CD4-positive, alpha-beta T cell treated with Interleukin-4 for 4 hours (primary cell): ENCODE measurements around the gene SIGLEC7.
"Not testable (repeated sequence)": the region's sequence is repeated elsewhere in the genome, so short reads cannot be mapped to it uniquely, and the experiment has no call there.

Experiments used
- DNase-seq: peaks from one replicate; pipeline ENCODE4 v3.0.0-alpha.2; 2020

The SIGLEC7 gene

DNA sequence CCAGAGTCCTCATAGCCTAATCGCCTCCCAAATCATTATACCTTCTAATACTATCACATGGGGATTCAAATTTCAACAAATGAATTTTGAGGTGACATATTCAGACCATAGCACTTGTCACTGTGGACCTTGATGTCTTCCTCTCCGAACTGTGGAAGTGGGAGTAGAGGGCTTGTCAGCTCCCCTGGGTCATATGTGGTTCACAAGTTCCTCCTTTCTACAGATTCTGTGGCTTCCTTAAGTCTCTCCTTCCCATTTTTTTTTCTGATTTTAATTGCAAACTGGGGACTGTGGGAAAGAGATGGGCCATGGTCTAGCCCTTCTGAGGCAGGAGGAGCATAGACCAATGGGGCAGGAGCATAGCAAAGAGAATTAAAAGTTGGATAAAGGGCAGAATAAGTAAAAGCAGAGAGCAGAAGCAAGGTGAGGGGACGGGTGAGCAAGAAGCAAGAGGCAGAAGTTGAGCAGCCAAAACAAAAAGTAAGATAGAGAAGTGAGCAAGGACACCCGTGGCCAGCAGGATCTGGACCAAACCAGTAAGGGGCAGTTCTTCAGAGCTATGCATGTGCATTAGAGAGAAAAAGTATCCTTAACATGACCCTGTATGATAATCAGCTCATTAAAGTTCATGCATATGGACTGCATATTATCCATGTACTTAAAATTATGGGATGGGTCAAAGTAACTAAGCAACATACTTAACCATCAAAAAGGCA is 2.6 kb upstream of the SIGLEC7 start:
- DNase-seq = no peak

DNA sequence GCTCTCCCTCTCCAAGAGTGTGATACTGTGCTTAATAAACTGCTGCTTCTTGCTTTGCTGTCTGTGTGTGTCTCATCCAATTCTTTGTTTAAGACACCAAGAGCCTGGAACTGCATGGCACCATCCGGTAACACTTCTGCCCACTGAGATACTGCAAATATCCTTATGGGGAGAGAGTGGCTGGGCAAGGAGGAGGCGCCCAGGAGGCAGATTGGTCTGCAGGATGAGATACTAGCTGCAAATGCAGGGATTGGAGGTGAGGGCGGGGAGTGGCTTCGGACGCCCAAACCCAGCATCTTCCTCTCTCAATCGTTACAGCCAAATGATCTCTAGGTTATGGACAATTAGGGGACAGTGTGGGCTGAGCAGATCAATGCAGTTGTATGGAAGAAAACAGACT is 1.7 kb upstream of the SIGLEC7 start:
- no peak for DNase-seq

- no peak for DNase-seq
These were observed 920 bp upstream of the SIGLEC7 start for GRCh38 chr19:51141181-51141580.

DNA sequence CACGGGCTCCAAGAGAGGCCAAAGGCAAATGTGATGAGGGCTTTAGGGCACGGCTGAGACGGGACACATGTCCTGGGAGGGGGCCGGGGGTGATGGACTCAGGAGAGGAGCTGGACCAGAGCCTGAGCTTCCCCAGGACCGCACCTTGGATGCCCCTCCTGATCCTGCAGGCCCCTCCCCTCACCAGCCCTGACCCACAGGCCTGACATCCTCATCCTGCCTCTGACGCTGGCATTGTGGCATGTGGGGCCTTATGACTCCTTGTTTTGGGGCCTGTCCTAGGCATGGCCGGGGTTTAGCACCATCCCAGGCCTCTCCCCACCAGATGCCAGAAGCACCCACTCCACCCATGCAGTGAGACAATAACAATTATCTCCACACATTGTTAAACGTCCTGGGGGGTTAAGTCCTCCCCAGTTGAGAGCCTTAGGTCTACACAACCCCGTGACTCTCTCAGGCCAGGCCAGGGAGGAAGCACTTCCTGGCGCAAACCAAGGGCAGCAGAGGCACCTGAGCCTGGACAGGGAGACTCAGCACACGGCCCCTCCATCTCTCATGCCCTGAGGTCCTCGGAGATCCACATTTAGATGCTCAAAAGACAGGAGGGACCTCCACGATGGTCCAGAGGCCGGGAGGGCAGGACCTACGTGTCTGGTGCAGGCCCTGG is 841 bp downstream of the SIGLEC7 start:
- DNase-seq = not testable (repeated sequence)

DNA sequence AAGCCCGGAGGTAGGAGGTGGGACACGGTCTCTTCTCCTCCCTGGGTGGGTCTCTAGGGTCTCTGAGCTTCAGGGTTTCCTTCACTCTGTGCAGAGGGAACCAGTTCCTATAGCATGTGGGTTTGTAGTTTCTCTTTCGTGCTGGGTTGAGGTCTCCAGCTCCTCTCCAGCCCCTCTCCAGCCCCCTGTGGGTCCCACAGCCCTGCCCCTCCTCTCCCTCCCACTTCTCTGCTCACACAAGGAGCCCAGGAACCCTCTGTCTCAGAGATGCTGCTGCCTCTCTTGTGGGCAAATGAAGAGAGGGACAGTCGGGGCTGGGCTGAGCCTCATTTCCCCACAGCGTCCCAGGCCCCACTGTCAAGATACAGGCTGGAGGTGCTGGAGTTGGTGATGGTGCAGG is 1.4 kb downstream of the SIGLEC7 start:
- no peak for DNase-seq

DNA sequence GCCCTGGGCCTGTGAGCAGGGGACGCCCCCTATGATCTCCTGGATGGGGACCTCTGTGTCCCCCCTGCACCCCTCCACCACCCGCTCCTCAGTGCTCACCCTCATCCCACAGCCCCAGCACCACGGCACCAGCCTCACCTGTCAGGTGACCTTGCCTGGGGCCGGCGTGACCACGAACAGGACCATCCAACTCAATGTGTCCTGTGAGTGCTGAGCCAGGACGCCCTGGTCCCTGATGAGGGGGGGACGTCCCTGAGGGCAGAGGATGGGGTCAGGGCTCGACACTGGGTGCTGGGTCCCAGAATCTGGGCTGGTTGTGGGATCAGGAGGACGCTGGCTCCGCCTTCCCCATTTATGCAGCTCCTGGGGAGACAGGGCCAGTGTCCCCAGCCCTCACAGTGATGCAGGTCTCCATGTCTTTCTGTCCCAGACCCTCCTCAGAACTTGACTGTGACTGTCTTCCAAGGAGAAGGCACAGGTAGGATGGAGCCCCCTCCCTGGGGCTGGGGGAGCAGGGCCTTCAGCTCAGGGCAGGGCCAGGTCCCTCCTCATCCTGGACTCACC is 2.5 kb downstream of the SIGLEC7 start:
- DNase-seq = no peak

GRCh38 chr19:51145916-51146493 is 3.9 kb downstream of the SIGLEC7 start:
- DNase-seq = no peak

DNA sequence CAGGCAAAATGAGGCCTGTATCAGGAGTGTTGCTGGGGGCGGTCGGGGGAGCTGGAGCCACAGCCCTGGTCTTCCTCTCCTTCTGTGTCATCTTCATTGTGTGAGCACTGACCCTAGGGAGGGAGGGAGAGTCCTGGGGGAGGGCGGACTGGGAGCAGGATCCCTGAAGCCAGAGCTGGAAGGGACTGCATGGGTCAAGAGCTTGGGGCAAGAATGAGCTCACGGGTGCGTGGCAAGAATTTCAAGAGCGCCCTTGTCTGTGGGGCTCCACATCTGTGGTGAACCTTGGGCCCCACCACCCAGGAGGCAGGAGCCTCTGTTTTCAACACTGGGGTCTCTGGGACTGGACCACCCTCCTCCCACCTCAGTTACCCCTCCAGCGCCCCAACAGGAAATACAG is 4.7 kb downstream of the SIGLEC7 start:
- DNase-seq = no peak

- DNase-seq = no peak
These were observed 5.6 kb downstream of the SIGLEC7 start for GRCh38 chr19:51147663-51148062.

DNA sequence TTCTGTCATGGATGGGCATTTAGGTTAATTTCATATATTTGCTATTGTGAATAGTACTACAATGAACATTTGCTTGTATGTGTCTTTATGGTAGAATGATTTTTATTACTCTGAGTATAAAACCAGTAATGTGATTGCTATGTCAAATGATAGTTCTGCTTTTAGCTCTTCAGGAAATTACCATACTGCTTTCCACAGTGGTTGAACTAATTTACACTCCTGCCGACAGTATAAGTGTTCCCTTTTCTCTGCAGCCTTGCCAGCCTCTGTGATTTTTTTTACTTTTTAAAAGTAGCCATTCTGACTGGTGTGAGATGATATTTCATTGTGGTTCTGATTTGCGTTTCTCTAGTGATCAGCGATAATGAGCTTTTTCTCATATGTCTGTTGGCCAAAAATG is 6.5 kb downstream of the SIGLEC7 start:
- DNase-seq = no peak

DNA sequence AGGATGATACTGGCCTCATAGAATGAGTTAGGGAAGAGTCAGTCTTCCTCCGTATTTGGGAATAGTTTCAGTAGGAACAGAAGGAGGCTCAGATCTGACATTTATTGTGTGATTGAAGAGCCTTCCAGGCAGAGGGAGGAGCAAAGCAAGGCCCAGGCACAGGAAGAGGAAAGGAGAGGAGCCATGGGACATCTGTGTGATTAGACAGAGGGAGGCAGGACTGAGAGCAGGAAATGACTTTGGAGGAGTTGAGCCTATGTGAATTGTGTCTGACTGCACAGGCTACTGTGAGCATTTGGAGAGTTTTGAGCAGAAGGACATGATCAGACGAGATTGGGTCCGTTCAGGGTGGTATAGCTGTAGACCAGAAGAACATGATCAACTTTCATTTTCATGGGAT is 8.5 kb downstream of the SIGLEC7 start:
- DNase-seq = no peak

DNA sequence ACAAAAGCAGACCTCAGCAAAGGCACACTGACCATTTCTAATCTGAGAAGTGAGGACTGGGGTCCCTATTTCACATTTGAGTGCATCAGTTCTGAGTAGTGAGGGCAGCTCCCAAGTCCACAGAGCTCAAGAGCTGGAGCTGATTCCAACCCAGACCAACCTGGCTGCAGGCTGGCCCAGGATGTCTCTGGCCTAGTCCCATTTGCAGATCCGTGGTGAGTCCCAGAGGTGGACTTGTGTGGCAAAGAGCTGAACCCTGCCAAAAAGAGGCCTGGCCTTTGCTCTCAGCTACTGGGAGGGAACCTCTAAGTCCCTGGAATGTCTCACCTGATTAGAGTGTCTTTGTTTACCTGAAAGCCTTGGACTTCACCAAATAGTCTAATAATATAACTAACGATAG is 14.6 kb downstream of the SIGLEC7 start:
- no peak for DNase-seq

- no peak for DNase-seq
These were observed 15.2 kb downstream of the SIGLEC7 start for GRCh38 chr19:51157265-51157664.

GRCh38 chr19:51158474-51159129 is 16.5 kb downstream of the SIGLEC7 start:
- DNase-seq = peak; percentile 66

DNA sequence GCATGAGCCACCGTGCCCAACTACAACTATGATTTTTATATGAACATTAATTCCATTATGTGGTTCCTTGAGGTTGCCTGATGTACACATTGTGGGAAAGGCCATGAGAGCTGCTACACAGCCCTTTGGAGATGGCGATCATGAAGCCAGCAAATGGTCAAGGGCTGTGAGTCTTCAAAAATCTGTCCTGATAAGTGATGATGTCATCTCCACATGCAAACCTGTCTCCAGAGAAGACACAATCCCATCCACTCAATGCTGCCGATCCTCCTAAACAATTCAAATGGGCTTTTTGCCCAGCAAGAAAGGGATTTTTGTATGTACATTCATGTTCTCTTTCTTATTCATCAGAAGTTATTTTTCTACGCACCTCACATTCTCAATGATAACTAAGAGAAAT is 17.6 kb downstream of the SIGLEC7 start:
- no peak for DNase-seq

DNA sequence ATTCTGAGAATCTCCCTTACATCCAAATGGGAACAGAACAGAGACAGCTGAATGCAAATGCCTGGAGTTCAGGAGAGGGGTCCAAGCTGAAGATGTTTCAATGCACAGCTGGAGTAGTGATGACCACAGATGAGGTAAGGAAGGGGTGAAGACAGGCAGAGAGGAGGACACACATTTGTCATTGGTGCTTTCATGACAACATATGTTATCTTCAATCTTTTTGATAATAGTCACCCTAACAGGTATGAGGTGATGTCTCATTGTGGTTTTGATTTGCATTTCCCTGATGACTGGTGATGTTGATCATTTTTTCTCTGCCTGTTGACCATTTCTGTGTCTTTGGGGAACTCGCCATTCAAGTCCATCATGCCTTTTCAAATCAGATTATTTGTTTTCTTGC is 19.2 kb downstream of the SIGLEC7 start:
- DNase-seq = no peak

GRCh38 chr19:51161867-51162496 is 19.9 kb downstream of the SIGLEC7 start:
- no peak for DNase-seq

DNA sequence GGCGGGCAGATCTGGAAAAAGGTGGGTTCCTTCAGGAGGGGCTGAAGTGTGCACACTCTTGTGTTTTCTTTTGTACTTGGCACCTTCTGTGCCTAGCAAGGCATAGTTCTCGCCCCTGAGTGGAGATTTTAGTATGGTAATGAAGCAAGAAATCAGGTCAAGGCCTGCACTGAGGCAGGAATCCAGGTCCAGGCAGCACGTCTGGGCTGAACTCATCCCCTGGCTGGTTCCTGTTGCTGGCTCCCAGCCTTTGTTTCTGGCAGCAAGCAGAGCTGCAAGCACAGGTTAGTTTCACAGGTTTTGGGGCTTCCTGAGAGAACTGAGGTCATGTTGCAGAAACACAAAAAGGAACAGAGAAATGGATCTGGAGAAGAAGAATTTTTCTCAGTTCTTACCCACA is 21.2 kb downstream of the SIGLEC7 start:
- DNase-seq = no peak

- DNase-seq = no peak
These were observed 22.1 kb downstream of the SIGLEC7 start for GRCh38 chr19:51164215-51164614.

DNA sequence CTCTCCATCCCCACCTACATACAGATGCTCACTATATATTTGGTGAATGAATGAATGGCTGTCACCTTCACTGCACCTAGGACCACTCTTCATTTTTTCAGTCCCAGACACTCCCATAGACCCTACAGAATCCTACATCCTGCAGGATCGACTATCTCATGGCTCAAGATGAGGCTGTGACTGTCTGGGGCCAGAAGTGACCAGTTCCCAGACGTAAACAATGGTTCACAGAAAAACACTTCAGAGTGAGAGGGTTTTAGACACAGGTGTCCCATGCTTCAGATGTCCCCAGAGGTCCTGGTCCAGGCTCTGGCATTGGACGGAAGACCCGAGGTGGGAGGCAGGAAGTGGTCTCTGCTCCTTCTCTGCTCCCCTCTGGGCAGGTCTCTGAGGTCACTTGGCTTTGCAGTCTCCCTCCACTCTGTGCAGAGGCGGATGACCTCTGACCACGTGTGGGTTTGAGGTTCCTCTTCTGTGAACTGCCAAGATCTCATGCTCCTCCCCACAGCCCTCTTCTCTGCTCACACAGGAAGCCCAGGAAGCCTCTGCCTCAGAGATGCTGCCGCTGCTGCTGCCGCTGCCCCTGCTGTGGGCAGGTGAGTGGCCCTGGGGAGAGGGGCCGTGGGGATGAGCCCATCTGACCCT is 24.9 kb downstream of the SIGLEC7 start:
- DNase-seq = peak; percentile 30

DNA sequence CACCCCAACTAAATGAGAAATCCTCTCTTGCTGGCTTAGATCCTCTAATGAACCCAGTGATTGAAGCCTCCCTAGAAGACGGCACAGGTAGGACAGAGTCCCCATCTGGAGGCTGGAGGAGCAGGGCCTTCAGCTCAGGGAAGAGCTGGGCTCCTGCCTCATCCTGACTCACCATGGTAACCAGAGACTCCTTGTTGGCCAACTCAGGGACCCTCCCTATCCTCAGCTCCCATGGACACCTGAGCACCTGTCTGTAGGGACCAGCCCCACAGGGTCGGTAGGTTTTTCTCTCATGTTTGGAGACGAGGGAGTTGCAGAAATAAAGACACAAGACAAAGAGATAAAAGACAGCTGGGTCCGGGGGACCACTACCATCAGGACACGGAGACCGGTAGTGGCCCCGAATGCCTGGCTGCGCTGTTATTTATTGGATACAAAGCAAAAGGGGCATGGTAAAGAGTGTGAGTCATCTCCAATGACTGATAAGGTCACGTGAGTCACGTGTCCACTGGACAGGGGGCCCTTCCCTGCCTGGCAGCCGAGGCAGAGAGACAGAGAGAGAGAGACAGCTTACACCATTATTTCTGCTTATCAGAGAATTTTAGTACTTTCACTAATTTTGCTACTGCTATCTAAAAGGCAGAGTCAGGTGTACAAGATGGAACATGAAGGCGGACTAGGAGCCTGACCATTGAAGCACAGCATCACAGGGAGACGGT is 26.6 kb downstream of the SIGLEC7 start:
- DNase-seq = no peak
